Activated CD8-positive, alpha-beta T cell treated with anti-CD3 and anti-CD28 coated beads for 36 hours (primary cell): Measurements from ENCODE around the gene B4GALT3. TPM values are rescaled to one million over a fixed set of nuclear protein-coding genes. Genes with fewer than 3 reads are reported as not detected.
"Not testable (repeated sequence)": the region's sequence is repeated elsewhere in the genome, so short reads cannot be mapped to it uniquely, and the experiment has no call there.

ENCODE experiments used
- ATAC-seq: fragments of 200-7000 bp; cut with Tn5 transposase; one replicate; pipeline ENCODE4 v1.10.0; 2021; ENCODE audit warnings: mild to moderate bottlenecking, moderate library complexity
- CTCF ChIA-PET: fragments of 350-600 bp; sonication (Branson Sonifier 250); formaldehyde crosslinking; loops from one replicate; lab custom pipeline; 2021; ENCODE audit warnings: antibody characterized with exemption; lab: Charles Lee
- POLR2A ChIA-PET: fragments of 350-600 bp; sonication (Branson Sonifier 250); formaldehyde crosslinking; loops from one replicate; lab custom pipeline; 2021; ENCODE audit warnings: antibody characterized with exemption; lab: Charles Lee
- DNase-seq: peaks from one replicate; pipeline ENCODE4 v3.0.0-alpha.2; 2020
- H3K27ac Mint-ChIP-seq: one replicate; pipeline ENCODE4 v1.8.0; 2021; ENCODE audit warnings: mild to moderate bottlenecking, mixed read lengths
- H3K27me3 Mint-ChIP-seq: one replicate; pipeline ENCODE4 v1.8.0; 2021; ENCODE audit warnings: mixed read lengths
- H3K36me3 Mint-ChIP-seq: one replicate; pipeline ENCODE4 v1.8.0; 2021; ENCODE audit warnings: low read depth, mixed read lengths
- H3K4me1 Mint-ChIP-seq: one replicate; pipeline ENCODE4 v1.8.0; 2021; ENCODE audit warnings: low read depth, mixed read lengths
- H3K4me3 Mint-ChIP-seq: one replicate; pipeline ENCODE4 v1.8.0; 2021; ENCODE audit warnings: mild to moderate bottlenecking, moderate library complexity, mixed read lengths
- H3K9me3 Mint-ChIP-seq: one replicate; pipeline ENCODE4 v1.8.0; 2021; ENCODE audit warnings: mixed read lengths
- intact Hi-C: fragments of 100-400 bp; cut with micrococcal nuclease; formaldehyde crosslinking; loops from one replicate; pipeline ENCODE4 v1.10.0; 2022
- total RNA-seq, 2 experiments: library from RNA; stranded (reverse); gene quantifications; one replicate each; pipeline ENCODE4 v1.2.3, GENCODE V29; 2021
- TF ChIP-seq, protein P1 (sequence below): fragments of 200-600 bp; IDR thresholded peaks from one replicate; pipeline ENCODE4 v1.8.0; 2022; ENCODE audit warnings: antibody characterized with exemption, mild to moderate bottlenecking

Gene B4GALT3
- total RNA-seq, 2 experiments from 2014 or later, result 39.9 to 40.8 TPM

DNA sequence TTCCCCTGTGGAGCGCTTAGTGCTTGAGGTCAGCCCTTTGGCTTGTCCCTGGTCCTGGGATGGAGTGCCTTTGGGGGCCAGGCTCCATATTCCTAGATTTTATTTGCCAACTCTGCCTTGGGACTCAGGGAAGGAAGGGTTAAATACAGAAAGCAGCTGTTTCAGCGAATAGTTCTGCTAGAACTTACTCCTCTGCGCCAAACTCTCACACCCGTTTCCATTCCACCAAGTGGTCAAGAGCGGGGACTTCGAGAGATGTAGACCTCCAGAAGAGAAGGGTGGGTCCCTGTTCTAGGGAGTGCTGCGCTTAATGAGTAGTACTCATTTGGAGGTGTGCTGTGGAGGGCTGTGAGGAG, 47.8 kb upstream of the B4GALT3 start:
- intact Hi-C loops, result loop anchor here (5.0 kb wide), 1 partner anchor 67 kb away; no protein-coding TSS in a partner anchor
- no peaks in the 10 kb centered on the region for H3K9me3 Mint-ChIP-seq
- TF ChIP-seq, protein P1, sequence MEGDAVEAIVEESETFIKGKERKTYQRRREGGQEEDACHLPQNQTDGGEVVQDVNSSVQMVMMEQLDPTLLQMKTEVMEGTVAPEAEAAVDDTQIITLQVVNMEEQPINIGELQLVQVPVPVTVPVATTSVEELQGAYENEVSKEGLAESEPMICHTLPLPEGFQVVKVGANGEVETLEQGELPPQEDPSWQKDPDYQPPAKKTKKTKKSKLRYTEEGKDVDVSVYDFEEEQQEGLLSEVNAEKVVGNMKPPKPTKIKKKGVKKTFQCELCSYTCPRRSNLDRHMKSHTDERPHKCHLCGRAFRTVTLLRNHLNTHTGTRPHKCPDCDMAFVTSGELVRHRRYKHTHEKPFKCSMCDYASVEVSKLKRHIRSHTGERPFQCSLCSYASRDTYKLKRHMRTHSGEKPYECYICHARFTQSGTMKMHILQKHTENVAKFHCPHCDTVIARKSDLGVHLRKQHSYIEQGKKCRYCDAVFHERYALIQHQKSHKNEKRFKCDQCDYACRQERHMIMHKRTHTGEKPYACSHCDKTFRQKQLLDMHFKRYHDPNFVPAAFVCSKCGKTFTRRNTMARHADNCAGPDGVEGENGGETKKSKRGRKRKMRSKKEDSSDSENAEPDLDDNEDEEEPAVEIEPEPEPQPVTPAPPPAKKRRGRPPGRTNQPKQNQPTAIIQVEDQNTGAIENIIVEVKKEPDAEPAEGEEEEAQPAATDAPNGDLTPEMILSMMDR, result no peak
- no peak for DNase-seq
- peaks cover 11% of the 10 kb centered on the region for H3K36me3 Mint-ChIP-seq
- ChIA-PET CTCF (interaction anchor here (0.8 to 15.8 kb wide), 26 partner anchors 9 to 215 kb away, joined by 3 to 306 read pairs (median 9); partner anchors contain the start of genes ADAMTS4, NDUFS2, NR1I3 and PPOX), POLR2A (interaction anchor here (0.8 to 9.4 kb wide), 13 partner anchors 8 to 166 kb away, joined by 3 to 82 read pairs (median 4); partner anchors contain the start of genes ADAMTS4, B4GALT3, FCER1G and NDUFS2)
- H3K4me3 Mint-ChIP-seq, result peak overlapping the region; percentile 98
- H3K4me1 Mint-ChIP-seq, result peaks cover 34% of the 10 kb centered on the region
- peak overlapping the region; percentile 87 for H3K27ac Mint-ChIP-seq
- H3K27me3 Mint-ChIP-seq, result no peaks in the 10 kb centered on the region
- peak; percentile 3 for ATAC-seq

DNA sequence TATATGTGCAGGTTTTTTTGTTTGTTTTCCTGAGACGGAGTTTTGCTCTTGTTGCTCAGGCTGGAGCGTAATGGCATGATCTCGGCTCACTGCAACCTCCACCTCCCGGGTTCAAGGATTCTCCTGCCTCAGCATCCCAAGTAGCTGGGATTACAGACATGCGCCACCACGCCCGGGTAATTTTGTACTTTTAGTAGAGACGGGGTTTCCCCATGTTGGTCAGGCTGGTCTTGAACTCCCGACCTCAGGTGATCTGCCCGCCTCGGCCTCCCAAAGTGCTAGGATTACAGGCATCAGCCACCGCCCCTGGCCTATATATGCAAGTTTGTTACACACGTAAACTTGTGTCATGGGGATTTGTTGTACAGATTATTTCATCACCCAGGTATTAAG, 47.4 kb upstream of the B4GALT3 start:
- POLR2A ChIA-PET, result interaction anchor here (0.6 to 9.4 kb wide), 5 partner anchors 8 to 142 kb away, joined by 3 to 82 read pairs (median 4); partner anchors contain the start of genes ADAMTS4 and NDUFS2

DNA sequence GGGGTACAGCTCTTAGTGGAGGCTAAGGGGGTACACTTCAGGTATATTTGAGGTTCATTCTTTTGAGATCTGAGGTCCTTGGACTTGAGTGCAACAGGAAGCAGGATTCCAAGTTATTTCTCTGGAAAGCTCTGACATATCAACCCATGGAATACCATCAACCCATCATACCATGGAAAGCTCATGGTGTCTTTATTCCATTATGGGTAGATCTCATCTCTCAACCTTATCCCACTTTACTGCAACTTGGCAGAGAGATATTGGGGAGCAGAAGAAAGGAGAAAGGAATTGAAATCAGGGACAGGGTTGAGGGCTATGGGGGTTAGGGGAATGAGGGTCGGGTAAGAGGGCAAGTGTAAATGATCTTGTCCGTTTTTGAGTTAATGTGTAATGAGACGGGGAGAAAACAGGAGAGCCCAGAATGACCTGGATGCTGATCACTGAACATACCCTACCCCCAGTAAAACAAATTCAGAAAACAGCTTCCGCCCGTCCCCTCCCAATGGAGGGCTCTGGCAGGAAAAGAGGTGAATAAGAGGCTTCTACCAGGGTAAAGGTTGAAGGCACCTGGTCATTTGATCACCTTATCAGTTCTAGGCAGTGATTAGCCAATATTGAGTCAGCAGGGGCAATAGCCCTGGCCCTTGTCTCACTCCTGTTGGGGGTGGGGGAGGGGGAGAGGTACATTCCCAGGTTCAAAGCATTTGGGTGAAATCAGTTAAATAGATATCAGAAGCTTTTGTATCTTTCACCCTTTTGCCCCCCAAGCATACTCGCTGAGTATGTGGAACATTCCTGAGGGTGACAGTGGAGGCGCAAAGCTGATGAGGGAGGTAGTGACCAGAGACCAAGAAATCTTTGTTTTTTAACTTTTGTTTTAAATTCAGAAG, 46.7 kb upstream of the B4GALT3 start:
- intact Hi-C loops, result no loop called here
- Mint-ChIP-seq H3K36me3 (peaks cover 11% of the 10 kb centered on the region), H3K27ac (peak overlapping the region; percentile 6), H3K4me1 (peaks cover 43% of the 10 kb centered on the region), H3K27me3 (no peaks in the 10 kb centered on the region), H3K9me3 (no peaks in the 10 kb centered on the region), H3K4me3 (no peak overlapping the region)
- ChIA-PET CTCF (interaction anchor here (0.7 to 15.8 kb wide), 9 partner anchors 8 to 168 kb away, joined by 3 to 306 read pairs (median 13); partner anchors contain the start of genes ADAMTS4, NDUFS2, NR1I3 and PPOX), POLR2A (interaction anchor here (0.6 to 9.4 kb wide), 6 partner anchors 8 to 143 kb away, joined by 3 to 82 read pairs (median 4); partner anchors contain the start of genes ADAMTS4 and NDUFS2)
- DNase-seq, result no peak
- ATAC-seq, result no peak
- TF ChIP-seq, protein P1, result no peak

More for the DNA sequence above, 47.4 kb upstream of the B4GALT3 start:
- intact Hi-C loops, result loop anchor here (5.0 kb wide), 1 partner anchor 68 kb away; no protein-coding TSS in a partner anchor
- not testable (repeated sequence) for ATAC-seq, DNase-seq, H3K27me3 Mint-ChIP-seq, H3K4me3 Mint-ChIP-seq, H3K9me3 Mint-ChIP-seq
- Mint-ChIP-seq H3K4me1 (peaks cover 37% of the 10 kb centered on the region), H3K36me3 (peaks cover 11% of the 10 kb centered on the region), H3K27ac (peak overlapping the region; percentile 87)
- CTCF ChIA-PET, result interaction anchor here (1.3 to 15.8 kb wide), 11 partner anchors 8 to 168 kb away, joined by 3 to 306 read pairs (median 26); partner anchors contain the start of genes ADAMTS4, NDUFS2, PPOX and SDHC

DNA sequence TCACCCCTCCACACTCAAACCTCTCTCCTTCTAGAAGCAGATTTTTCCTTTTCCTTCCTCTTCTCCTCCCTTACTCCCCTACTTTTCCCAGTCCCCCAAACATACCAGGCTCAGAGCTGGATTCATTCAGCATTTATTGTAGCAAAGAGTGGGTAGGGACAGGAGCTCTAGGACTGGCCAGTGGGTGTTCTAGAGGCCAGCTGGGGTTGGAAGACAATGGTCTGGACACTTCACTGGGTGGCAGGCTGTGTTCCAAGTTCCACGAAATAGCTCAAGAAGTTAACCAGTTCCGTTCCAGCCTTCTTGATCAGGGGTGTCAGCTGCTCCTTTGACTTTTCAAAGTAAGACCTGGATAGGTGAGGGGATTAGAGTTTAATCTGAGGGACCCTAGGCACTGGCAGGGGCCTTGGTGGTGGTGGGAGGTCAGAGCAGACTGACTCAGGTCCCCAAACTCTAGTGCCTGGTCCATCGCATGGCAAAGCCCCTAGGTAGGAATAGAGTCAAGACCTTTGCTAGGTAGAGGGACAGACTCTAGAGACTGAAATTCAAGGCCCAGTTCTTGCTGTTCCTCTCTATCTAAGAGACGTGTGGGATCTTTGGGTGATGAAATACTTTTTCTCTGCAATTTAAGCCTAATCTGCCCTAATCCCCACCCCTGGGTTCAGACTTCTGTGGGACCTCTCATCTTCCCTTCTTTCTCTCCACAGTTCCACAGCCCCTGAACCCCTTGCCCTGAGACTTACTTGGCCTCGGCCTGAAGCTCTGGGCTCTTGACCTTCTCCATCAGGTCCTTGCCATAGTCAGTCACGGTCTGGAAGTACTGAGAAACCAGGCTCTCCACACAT, 45.1 kb upstream of the B4GALT3 start:
- H3K4me1 Mint-ChIP-seq, result peaks cover 53% of the 10 kb centered on the region
- H3K4me3 Mint-ChIP-seq, result no peak overlapping the region
- no peak overlapping the region for H3K27ac Mint-ChIP-seq
- H3K9me3 Mint-ChIP-seq, result no peaks in the 10 kb centered on the region
- peaks cover 1% of the 10 kb centered on the region for H3K36me3 Mint-ChIP-seq
- TF ChIP-seq, protein P1, result no peak
- ATAC-seq (no peak), DNase-seq (no peak)
- ChIA-PET CTCF (interaction anchor here (0.7 to 15.8 kb wide), 6 partner anchors 17 to 160 kb away, joined by 3 to 306 read pairs (median 24); partner anchors contain the start of genes ADAMTS4, NDUFS2 and PPOX), POLR2A (interaction anchor here (0.7 to 9.4 kb wide), 5 partner anchors 9 to 130 kb away, joined by 3 to 82 read pairs (median 3); partner anchors contain the start of genes ADAMTS4 and NDUFS2)
- intact Hi-C loops, result no loop called here
- H3K27me3 Mint-ChIP-seq, result no peaks in the 10 kb centered on the region
